Lower leg skin (tissue), 3 donors: Measurements from ENCODE around the gene IPCEF1.

Source experiments
- CTCF ChIP-seq, 3 donors: fragments of 450-650 bp; IDR thresholded peaks; one replicate each; pipeline ENCODE4 v1.5.1; 2016; ENCODE audit warnings: antibody characterized with exemption in 3 of 3, mild to moderate bottlenecking in 3 of 3, moderate library complexity in 2 of 3
- POLR2A ChIP-seq, 2 donors: fragments of 450-650 bp; IDR thresholded peaks; one replicate each; pipeline ENCODE4 v1.6.1; 2016 to 2017; ENCODE audit warnings: antibody characterized with exemption in 2 of 2, mild to moderate bottlenecking in 1 of 2, moderate library complexity in 1 of 2

DNA sequence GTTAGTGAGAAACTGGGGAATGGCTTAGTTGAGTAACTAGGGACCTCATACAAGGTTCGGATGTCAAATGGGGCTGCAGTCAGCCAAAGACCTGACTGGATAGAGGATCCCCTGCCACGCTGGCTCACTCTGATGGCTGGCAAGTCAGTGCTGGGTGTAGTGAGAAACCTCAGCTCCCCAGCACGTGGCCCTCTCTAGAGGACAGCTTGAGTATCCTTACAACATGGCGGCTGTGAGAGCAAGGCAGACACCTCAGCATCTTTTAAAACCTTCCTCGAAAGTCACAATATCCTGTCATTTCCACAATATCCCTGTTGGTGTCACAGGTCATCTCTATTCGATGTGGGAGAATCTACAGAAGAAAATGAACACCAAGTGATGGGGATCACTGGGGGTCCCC is 26.7 kb upstream of the IPCEF1 start:
- TF ChIP-seq CTCF (IDR thresholded peaks at IDR 0.05) = no peak
- no peak for TF ChIP-seq POLR2A (IDR thresholded peaks at IDR 0.05)
